HL-60 (cell line): ENCODE results near the gene UBR4.

ENCODE experiments used
- CTCF ChIP-seq: IDR thresholded peaks from one replicate; pipeline ENCODE4 v1.5.1; 2011; ENCODE audit warnings: low read length, control low read depth, inconsistent platforms; ENCODE audit not compliant: insufficient read depth
- GABPA ChIP-seq: IDR thresholded peaks from 2 replicates; pipeline ENCODE4 v1.6.1; 2012; ENCODE audit warnings: low read depth
- POLR2AphosphoS5 ChIP-seq: IDR thresholded peaks from 2 replicates; pipeline ENCODE4 v1.6.1; 2012; ENCODE audit warnings: low read depth
- SPI1 ChIP-seq: IDR thresholded peaks from 2 replicates; pipeline ENCODE4 v1.6.1; 2012; ENCODE audit warnings: low read depth, mild to moderate bottlenecking, borderline replicate concordance
- TF ChIP-seq, protein P1 (sequence below): IDR thresholded peaks from 2 replicates; pipeline ENCODE4 v1.6.1; 2012; ENCODE audit warnings: low read depth; ENCODE audit not compliant: insufficient replicate concordance

DNA sequence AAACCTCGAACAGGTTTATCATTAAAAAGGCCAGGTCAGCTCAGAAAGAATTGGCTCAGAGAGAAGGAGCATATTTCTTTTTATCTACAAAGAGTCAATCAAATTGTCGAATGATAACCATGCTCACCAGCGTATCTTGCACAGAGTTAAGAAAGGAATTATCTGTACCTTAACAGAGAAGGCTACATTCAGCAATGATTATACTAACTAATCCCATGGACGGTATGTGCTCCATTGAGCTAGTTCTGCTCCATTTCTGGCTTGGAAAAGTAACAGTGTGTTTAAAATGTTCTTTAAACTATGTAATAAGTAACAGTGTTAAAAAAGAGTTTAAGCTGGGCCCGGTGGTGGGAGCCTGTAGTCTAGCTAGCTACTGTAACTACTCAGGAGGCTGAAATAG, 4.2 kb downstream of the UBR4 start:
- TF ChIP-seq CTCF, result no peak
- no peak for TF ChIP-seq POLR2AphosphoS5
- TF ChIP-seq, protein P1, sequence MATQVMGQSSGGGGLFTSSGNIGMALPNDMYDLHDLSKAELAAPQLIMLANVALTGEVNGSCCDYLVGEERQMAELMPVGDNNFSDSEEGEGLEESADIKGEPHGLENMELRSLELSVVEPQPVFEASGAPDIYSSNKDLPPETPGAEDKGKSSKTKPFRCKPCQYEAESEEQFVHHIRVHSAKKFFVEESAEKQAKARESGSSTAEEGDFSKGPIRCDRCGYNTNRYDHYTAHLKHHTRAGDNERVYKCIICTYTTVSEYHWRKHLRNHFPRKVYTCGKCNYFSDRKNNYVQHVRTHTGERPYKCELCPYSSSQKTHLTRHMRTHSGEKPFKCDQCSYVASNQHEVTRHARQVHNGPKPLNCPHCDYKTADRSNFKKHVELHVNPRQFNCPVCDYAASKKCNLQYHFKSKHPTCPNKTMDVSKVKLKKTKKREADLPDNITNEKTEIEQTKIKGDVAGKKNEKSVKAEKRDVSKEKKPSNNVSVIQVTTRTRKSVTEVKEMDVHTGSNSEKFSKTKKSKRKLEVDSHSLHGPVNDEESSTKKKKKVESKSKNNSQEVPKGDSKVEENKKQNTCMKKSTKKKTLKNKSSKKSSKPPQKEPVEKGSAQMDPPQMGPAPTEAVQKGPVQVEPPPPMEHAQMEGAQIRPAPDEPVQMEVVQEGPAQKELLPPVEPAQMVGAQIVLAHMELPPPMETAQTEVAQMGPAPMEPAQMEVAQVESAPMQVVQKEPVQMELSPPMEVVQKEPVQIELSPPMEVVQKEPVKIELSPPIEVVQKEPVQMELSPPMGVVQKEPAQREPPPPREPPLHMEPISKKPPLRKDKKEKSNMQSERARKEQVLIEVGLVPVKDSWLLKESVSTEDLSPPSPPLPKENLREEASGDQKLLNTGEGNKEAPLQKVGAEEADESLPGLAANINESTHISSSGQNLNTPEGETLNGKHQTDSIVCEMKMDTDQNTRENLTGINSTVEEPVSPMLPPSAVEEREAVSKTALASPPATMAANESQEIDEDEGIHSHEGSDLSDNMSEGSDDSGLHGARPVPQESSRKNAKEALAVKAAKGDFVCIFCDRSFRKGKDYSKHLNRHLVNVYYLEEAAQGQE, result no peak
- no peak for TF ChIP-seq SPI1
- TF ChIP-seq GABPA, result no peak
